PC-9 (cell line): ENCODE results near the gene MBNL1. TPM values are rescaled to one million over a fixed set of nuclear protein-coding genes. Genes with fewer than 3 reads are reported as not detected.

Experiments used
- BruUV-seq: library from RNA; stranded (reverse); fragments of 400-500 nt; replicated peaks from 2 replicates; lab custom pipeline; 2021; lab: Mats Ljungman, UMichigan
- CTCF ChIA-PET: fragments of 300-600 bp; sonication (Branson Sonifier 250); formaldehyde crosslinking; loops from one replicate; lab custom pipeline; 2022; ENCODE audit warnings: antibody characterized with exemption; lab: Charles Lee
- POLR2A ChIA-PET: fragments of 300-600 bp; sonication (Branson Sonifier 250); formaldehyde crosslinking; loops from one replicate; lab custom pipeline; 2022; ENCODE audit warnings: antibody characterized with exemption; ENCODE audit not compliant: unreplicated experiment; lab: Charles Lee
- DNase-seq, 2 experiments: peaks; one replicate each; pipeline versions ENCODE4 v3.0.0 to v3.0.0-alpha.2; 2015 to 2022; ENCODE audit warnings: mixed read lengths in 1 of 2
- H2AFZ ChIP-seq: fragments of 200-600 bp; sonication (generic); 2 replicates; pipeline ENCODE4 v1.8.1; 2017; ENCODE audit warnings: antibody characterized with exemption
- H3F3A ChIP-seq: fragments of 200-600 bp; sonication (generic); 2 replicates; pipeline ENCODE4 v1.8.1; 2017; ENCODE audit warnings: antibody characterized with exemption, mild to moderate bottlenecking, low read depth; ENCODE audit not compliant: insufficient read depth
- H3K27ac ChIP-seq: fragments of 200-600 bp; sonication (generic); 2 replicates; pipeline ENCODE4 v1.6.1; 2016; ENCODE audit warnings: mixed run types
- H3K27me3 ChIP-seq: fragments of 200-600 bp; sonication (generic); 2 replicates; pipeline ENCODE4 v1.6.1; 2016; ENCODE audit warnings: low read depth, mixed run types; ENCODE audit not compliant: insufficient read depth
- H3K36me3 ChIP-seq: fragments of 200-600 bp; sonication (generic); 2 replicates; pipeline ENCODE4 v1.6.1; 2016; ENCODE audit warnings: low read depth, mixed run types
- H3K4me1 ChIP-seq: fragments of 200-600 bp; sonication (generic); replicated peaks from 2 replicates; pipeline ENCODE4 v1.6.1; 2016; ENCODE audit warnings: mixed run types; ENCODE audit not compliant: insufficient read depth
- H3K4me2 ChIP-seq: fragments of 200-600 bp; sonication (generic); 2 replicates; pipeline ENCODE4 v1.6.1; 2017; ENCODE audit warnings: mixed run types
- H3K4me3 ChIP-seq: fragments of 200-600 bp; sonication (generic); 2 replicates; pipeline ENCODE4 v1.6.1; 2016; ENCODE audit warnings: mixed run types
- H3K79me2 ChIP-seq: fragments of 200-600 bp; sonication (generic); 2 replicates; pipeline ENCODE4 v1.6.1; 2017; ENCODE audit warnings: low read depth, mixed run types
- H3K9me2 ChIP-seq: fragments of 200-600 bp; sonication (generic); 2 replicates; pipeline ENCODE4 v1.8.1; 2017; ENCODE audit warnings: mild to moderate bottlenecking; ENCODE audit not compliant: insufficient read depth
- H3K9me3 ChIP-seq: fragments of 200-600 bp; sonication (generic); 2 replicates; pipeline ENCODE4 v1.8.1; 2016; ENCODE audit warnings: low read depth; ENCODE audit not compliant: insufficient read depth
- H4K20me1 ChIP-seq: fragments of 200-600 bp; sonication (generic); 2 replicates; pipeline ENCODE4 v1.8.1; 2017; ENCODE audit not compliant: insufficient read depth
- EZH2 ChIP-seq: fragments of 200-600 bp; sonication (generic); IDR thresholded peaks from 2 replicates; pipeline ENCODE4 v1.8.0; 2017; ENCODE audit warnings: antibody characterized with exemption, low read depth
- intact Hi-C: fragments of 100-400 bp; cut with micrococcal nuclease; formaldehyde crosslinking; loops from one replicate; pipeline ENCODE4 v1.10.0; 2022; ENCODE audit not compliant: unreplicated experiment
- total RNA-seq: library from RNA; stranded (reverse); gene quantifications from 2 replicates; pipeline ENCODE4 v1.2.3, GENCODE V29; 2021
- TF ChIP-seq, protein P1 (sequence below): fragments of 200-600 bp; sonication (generic); conservative IDR thresholded peaks from 2 replicates; pipeline ENCODE4 v1.6.1; 2017; ENCODE audit warnings: mixed run types, antibody characterized with exemption, mild to moderate bottlenecking, moderate library complexity

The MBNL1 gene
- total RNA-seq, 1 experiment from 2014 or later: 176 TPM

GRCh38 chr3:152253514-152253913, 15.2 kb upstream of the MBNL1 start:
- ChIA-PET CTCF (no interaction called here), POLR2A (no interaction called here)

GRCh38 chr3:152254041-152254440, 14.7 kb upstream of the MBNL1 start:
- BruUV-seq: no TSS peak

More at GRCh38 chr3:152253514-152253913, 15.2 kb upstream of the MBNL1 start:
- TF ChIP-seq, protein P1, sequence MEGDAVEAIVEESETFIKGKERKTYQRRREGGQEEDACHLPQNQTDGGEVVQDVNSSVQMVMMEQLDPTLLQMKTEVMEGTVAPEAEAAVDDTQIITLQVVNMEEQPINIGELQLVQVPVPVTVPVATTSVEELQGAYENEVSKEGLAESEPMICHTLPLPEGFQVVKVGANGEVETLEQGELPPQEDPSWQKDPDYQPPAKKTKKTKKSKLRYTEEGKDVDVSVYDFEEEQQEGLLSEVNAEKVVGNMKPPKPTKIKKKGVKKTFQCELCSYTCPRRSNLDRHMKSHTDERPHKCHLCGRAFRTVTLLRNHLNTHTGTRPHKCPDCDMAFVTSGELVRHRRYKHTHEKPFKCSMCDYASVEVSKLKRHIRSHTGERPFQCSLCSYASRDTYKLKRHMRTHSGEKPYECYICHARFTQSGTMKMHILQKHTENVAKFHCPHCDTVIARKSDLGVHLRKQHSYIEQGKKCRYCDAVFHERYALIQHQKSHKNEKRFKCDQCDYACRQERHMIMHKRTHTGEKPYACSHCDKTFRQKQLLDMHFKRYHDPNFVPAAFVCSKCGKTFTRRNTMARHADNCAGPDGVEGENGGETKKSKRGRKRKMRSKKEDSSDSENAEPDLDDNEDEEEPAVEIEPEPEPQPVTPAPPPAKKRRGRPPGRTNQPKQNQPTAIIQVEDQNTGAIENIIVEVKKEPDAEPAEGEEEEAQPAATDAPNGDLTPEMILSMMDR: no peak
- no peak for TF ChIP-seq EZH2
- Histone ChIP-seq H3K9me2 (no peaks in the 10 kb centered on the region), H3K36me3 (no peaks in the 10 kb centered on the region), H3K27me3 (no peaks in the 10 kb centered on the region), H3K4me3 (no peak overlapping the region), H3F3A (no peaks in the 10 kb centered on the region), H3K4me1 (peaks cover 11% of the 10 kb centered on the region), H4K20me1 (no peaks in the 10 kb centered on the region), H3K9me3 (no peaks in the 10 kb centered on the region; the same call in 1 of the 2 replicates), H3K4me2 (no peak overlapping the region), H3K79me2 (no peaks in the 10 kb centered on the region), H3K27ac (no peak overlapping the region), H2AFZ (no peak overlapping the region)
- intact Hi-C loops: no loop called here
- BruUV-seq: no TSS peak
- DNase-seq: no peak

GRCh38 chr3:152255290-152255689, 13.4 kb upstream of the MBNL1 start:
- no peaks in the 10 kb centered on the region; the same call in 1 of the 2 replicates for H3K9me3 ChIP-seq
- no TSS peak for BruUV-seq
- DNase-seq: no peak
- peaks cover 7% of the 10 kb centered on the region for H3F3A ChIP-seq
- no peak overlapping the region for H2AFZ ChIP-seq
- no peak overlapping the region for H3K27ac ChIP-seq
- H3K4me3 ChIP-seq: no peak overlapping the region
- no peaks in the 10 kb centered on the region for H3K9me2 ChIP-seq
- no peak overlapping the region for H3K4me2 ChIP-seq
- H3K79me2 ChIP-seq: no peaks in the 10 kb centered on the region
- TF ChIP-seq, protein P1: no peak
- TF ChIP-seq EZH2: no peak
- no peaks in the 10 kb centered on the region for H3K27me3 ChIP-seq
- ChIA-PET POLR2A (interaction anchor here (0.9 kb wide), 1 partner anchor 14 kb away, joined by 6 read pairs; the partner anchor contains the start of gene MBNL1), CTCF (no interaction called here)
- H3K4me1 ChIP-seq: peaks cover 26% of the 10 kb centered on the region
- no peaks in the 10 kb centered on the region for H3K36me3 ChIP-seq
- intact Hi-C loops: no loop called here
- H4K20me1 ChIP-seq: no peaks in the 10 kb centered on the region

More at GRCh38 chr3:152254041-152254440, 14.7 kb upstream of the MBNL1 start:
- peaks cover 16% of the 10 kb centered on the region for H3K4me1 ChIP-seq
- no peaks in the 10 kb centered on the region for H3K36me3 ChIP-seq
- ChIA-PET CTCF (no interaction called here), POLR2A (interaction anchor here (0.6 kb wide), 1 partner anchor 64 kb away, joined by 7 read pairs; no protein-coding TSS in a partner anchor)
- H2AFZ ChIP-seq: no peak overlapping the region
- no peaks in the 10 kb centered on the region for H3K27me3 ChIP-seq
- intact Hi-C loops: no loop called here
- H3K27ac ChIP-seq: no peak overlapping the region
- TF ChIP-seq EZH2: no peak
- TF ChIP-seq, protein P1: no peak
- DNase-seq: no peak
- no peaks in the 10 kb centered on the region; the same call in 1 of the 2 replicates for H3K9me3 ChIP-seq
- no peak overlapping the region for H3K4me2 ChIP-seq
- no peaks in the 10 kb centered on the region for H3K9me2 ChIP-seq
- no peak overlapping the region for H3K4me3 ChIP-seq
- no peaks in the 10 kb centered on the region for H4K20me1 ChIP-seq
- H3F3A ChIP-seq: peaks cover 5% of the 10 kb centered on the region
- no peaks in the 10 kb centered on the region for H3K79me2 ChIP-seq
